CD4-positive, alpha-beta T cell treated with Interleukin-4 for 4 hours (primary cell): Measurements from ENCODE around the gene RAMP2.

Experiments used
- DNase-seq: peaks from one replicate; pipeline ENCODE4 v3.0.0-alpha.2; 2020

RAMP2 gene

DNA sequence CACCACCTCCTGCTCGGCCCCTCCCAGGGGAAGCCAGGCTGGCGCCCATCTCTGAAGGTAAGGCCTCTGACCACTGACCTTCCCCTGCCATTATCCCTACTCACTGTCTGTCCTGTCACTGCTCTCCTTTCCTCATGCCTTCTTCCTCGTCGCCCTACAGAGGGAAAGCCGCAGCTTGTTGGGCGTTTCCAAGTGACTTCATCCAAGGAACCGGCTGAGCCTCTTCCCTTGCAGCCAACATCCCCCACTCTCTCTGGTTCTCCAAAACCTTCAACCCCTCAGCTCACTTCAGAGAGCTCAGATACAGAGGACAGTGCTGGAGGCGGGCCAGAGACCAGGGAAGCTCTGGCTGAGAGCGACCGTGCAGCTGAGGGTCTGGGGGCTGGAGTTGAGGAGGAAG is 34.4 kb downstream of the RAMP2 start:
- DNase-seq, result no peak

DNA sequence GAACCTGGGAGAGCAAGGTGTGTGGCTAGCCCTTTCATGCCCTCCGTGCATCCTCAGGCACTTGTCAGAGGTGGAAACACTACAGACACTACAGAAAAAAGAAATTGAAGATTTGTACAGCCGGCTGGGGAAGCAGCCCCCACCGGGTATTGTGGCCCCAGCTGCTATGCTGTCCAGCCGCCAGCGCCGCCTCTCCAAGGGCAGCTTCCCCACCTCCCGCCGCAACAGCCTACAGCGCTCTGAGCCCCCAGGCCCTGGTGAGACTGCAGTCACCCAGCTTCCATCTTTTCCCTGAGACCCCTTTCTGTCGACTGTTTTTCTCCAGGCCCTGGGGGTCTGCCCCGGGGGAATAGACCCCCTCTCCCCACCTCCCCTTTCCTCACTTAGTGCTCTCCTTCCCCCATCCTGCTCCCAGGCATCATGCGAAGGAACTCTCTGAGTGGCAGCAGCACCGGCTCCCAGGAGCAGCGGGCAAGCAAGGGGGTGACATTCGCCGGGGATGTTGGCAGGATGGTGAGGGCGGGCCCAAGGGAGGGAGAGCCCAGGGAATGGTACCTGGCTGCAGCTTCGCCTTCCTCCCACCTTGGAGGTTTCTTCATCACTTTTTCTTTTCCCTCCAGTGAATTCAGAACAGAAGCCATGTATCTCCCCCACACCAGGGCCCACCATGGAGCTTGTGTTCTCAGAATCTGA is 35.2 kb downstream of the RAMP2 start:
- DNase-seq, result no peak

DNA sequence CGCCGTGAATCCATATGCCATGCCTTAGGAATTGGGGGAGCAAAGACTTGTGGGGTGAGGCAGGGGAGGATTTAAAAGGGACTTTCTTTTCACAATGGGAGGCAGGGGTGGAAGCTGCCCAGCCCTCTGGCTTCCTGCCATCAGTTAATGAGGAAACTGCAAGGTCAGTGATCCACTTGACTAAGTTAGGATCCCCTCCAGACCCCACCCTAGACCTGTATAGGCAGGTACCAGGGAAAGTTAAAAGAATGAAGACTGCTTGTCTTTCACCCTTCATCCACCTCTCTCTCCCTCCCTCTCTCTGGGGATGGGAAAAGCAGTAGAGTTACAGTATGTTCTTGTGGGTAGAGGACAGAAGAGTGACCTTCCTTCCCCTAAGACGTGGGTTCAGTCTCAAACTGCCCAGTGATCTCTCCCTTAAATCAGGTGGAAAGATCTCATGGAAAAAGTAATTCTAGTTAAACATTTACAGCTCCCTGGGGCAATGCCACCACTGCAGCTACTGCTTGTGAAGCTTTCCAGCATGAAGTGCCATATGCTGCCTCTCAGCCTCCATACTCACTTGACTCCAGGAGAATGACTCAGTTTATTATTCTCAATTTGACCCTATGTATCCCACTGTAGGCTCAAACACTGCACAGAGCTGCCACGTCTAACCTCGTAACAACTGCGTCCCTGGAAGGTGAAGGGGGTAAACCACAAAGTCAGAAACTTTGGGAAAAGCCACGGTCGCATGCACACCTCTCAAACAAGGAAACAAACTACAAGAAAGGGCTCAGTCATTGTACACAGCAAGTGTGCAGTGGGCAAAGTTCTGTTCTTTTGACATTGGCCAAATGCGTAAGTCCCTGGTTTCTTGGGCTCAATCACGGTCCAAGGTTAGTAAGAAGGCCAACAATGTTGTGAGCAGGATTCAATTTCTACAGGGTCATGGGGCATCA is 36.3 kb downstream of the RAMP2 start:
- no peak for DNase-seq

DNA sequence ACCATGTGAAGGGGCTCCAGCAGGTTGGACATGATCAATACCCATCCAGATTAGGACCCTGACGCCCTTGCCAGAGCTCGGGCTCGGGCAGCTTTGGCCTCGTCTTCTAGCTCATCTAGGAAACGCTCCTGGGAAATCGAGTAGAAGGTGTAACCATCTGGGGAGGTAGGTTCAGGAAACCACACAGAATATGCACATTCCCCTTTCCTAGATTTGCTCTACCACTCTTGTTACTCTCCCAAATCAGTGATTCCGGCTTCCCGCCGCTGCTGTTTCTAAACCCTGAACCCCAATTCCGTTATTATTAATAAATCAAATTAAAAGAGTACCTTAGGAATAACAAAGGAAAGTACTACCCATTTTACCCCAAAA is 37.0 kb downstream of the RAMP2 start:
- no peak for DNase-seq

DNA sequence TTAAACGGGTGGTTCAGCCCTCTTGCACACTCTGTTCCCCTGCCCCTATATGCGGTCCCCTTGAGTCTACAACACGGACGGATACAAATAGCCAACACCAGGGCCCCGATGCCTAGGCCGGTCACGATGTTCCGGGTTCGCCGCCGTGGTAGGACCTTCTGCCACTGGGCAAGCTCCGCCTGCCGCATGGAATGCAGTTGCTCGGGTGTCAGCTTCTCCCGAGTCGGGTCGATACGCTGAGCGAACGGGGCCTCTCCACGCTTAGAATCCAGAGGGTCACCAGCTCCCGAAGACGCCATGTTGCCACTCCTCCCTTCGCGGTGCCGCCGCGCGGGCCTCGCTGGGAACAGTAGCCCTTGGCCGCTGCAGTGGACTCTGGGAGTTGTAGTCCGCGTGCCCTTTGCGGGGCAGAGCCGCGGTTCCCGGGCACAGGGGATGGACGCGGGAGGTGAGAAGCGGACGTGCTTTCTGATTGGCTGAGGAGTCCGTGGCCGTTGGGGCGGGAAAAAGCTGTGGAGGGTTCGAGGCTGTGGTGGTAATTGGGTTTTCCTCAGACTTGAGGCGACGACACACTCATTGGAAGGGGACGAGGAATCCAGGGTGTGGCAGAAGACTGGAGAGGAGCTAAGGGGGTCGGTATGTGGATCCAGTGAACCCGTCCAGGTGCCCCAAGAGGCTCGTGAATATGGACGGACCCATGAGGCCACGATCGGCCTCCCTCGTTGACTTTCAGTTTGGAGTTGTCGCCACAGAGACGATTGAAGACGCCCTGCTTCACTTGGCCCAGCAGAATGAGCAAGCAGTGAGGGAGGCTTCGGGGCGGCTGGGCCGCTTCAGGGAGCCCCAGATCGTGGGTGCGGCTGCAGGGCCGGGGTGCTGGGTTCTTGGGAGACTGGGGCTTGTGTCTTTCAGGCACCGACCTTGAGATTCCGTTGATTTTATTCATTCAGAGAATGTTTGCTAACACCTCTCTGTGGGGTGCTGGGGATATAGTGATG is 37.7 kb downstream of the RAMP2 start, which contains the start of the genes CNTD1 and COA3:
Gene CNTD1 (plus strand): TSS at position 479 of the 998 bp plus-strand sequence. CDS start 207 bp downstream, at position 686.
Gene COA3 (minus strand): TSS at position 322 of the 998 bp plus-strand sequence. CDS start 23 bp downstream, at position 299.
- peak; percentile 72 for DNase-seq

DNA sequence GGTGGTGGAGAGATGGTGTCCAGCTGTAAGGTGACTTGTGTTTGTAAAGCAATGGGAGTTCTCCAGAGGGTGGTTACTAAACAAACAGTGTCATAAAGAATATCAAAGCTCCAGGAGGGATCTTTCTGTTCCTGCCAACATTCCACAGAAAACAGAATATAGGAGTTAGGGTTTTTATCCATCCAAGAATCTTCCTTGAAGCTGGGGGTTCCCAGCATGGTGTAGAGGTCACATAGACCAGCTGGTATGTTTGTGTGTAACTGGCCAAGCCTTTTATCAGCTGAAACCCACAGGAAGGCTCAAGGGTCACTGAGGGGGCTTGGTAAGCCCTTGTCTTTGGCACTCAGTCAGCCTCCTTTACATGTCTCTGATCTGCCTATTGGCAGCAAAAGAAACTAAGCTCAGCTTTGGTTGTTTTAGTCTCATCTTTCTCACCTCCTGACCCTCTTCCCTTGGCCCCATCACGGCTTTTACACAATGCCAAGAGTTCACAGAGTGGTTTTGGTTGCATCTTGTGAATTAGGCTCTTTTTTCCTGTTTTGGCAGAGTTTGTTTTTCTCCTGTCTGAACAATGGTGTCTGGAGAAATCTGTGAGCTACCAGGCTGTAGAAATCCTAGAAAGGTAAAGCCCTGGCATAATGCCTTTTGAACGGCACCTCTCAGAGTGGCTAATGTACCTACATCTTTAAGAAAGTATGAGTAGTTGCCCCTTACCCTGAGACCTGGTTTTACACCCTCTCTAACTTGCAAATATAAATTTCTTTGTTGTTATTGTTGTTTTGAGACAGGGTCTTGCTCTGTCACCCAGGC is 42.3 kb downstream of the RAMP2 start:
- no peak for DNase-seq

DNA sequence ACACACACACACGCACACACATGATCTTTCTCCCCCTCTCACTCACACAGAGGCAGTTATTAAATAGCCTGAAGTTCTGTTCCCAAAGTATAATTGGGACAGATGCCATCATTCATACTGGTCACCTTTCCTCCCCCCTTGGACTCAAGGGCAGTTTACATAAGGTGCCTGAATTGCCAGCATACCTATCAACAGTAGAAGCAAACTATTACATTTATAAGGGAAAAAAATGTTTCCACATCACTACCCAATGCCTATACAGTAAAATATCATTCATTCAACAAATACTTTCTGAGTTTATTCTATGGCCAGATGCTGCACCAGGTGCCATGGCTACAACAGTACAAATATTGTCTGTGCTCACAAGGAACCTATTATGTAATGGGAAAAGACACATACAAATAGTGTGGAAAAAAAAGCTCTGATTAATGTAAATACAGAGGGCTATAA is 43.9 kb downstream of the RAMP2 start:
- no peak for DNase-seq

DNA sequence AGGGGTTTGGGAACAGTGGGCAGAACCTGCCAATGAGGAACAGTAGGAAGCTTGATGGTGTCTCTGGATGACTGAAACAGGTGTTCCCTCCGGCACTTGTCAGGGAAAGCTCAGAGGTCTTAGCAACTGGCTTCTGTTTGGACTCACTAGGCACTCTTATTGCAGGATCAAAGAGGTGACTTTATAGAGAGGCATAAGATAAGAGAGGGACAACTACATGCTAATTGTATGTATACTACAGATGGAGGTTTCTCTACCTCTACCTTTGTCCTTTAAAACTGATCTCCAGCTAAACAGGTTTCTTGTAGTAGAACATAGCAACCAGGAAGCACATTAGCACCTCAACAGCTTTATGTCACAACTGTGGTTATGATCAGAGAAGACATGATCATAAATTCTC is 45.2 kb downstream of the RAMP2 start:
- no peak for DNase-seq

DNA sequence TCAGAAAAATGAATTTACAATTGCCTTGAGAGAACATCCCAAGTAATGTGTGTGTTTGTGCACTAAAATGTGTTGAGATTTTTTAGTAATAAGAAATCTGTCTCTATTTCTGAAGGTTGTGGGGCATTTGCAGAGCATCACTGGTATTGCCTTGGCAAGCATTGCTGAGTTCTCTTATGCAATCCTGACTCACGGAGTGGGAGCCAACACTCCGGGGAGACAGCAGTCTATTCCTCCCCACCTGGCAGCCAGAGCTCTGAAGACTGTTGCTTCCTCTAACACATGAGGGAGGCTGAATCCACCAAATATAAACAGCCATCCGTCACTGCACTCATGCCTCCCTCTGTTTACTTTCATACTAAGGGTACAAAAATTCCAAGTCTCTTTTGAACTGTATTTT is 48.2 kb downstream of the RAMP2 start:
- no peak for DNase-seq
